ENCODE measurements around the gene DNAI4.
A peak's percentile ranks its signal among the peaks of the same experiment; 100 is the strongest.
"Not testable (repeated sequence)": the region's sequence is repeated elsewhere in the genome, so short reads cannot be mapped to it uniquely, and the experiment has no call there.

DNAI4 gene

GRCh38 chr1:66920543-66920942 is 4.1 kb downstream of the DNAI4 start:
- no peaks in the 10 kb centered on the region for H3K27me3 ChIP-seq
- H3K4me3 ChIP-seq (ENCODE audit: low read depth, low read length) = no peak overlapping the region
- peak; percentile 12 for DNase-seq
- H3K9me3 ChIP-seq = no peaks in the 10 kb centered on the region
- no peaks in the 10 kb centered on the region for H3K36me3 ChIP-seq
- no peak for TF ChIP-seq CTCF (IDR thresholded peaks at IDR 0.05; ENCODE audit: low read depth, low read length)
- H3K4me1 ChIP-seq = 0 out of 2 replicates have a peak, but pooled peaks cover 3% of the 10 kb centered on the region

GRCh38 chr1:66919828-66920227 is 4.8 kb downstream of the DNAI4 start:
- H3K9me3 ChIP-seq = no peaks in the 10 kb centered on the region
- H3K36me3 ChIP-seq = no peaks in the 10 kb centered on the region
- H3K4me3 ChIP-seq (ENCODE audit: low read depth, low read length) = no peak overlapping the region
- no peak for TF ChIP-seq CTCF (IDR thresholded peaks at IDR 0.05; ENCODE audit: low read depth, low read length)
- DNase-seq = no peak
- 0 out of 2 replicates have a peak, but pooled peaks cover 3% of the 10 kb centered on the region for H3K4me1 ChIP-seq
- no peaks in the 10 kb centered on the region for H3K27me3 ChIP-seq

- H3K4me3 ChIP-seq (ENCODE audit: low read depth, low read length) = no peak overlapping the region
- H3K36me3 ChIP-seq = no peaks in the 10 kb centered on the region
- DNase-seq = no peak
- 0 out of 2 replicates have a peak, but pooled peaks cover 3% of the 10 kb centered on the region for H3K4me1 ChIP-seq
- no peak for TF ChIP-seq CTCF (IDR thresholded peaks at IDR 0.05; ENCODE audit: low read depth, low read length)
- no peaks in the 10 kb centered on the region for H3K27me3 ChIP-seq
- H3K9me3 ChIP-seq = no peaks in the 10 kb centered on the region
Measured at GRCh38 chr1:66919063-66919462, 5.6 kb downstream of the DNAI4 start.

GRCh38 chr1:66917476-66917875 is 7.2 kb downstream of the DNAI4 start:
- 0 out of 2 replicates have a peak, but pooled peaks cover 3% of the 10 kb centered on the region for H3K4me1 ChIP-seq
- no peak for TF ChIP-seq CTCF (IDR thresholded peaks at IDR 0.05; ENCODE audit: low read depth, low read length)
- H3K36me3 ChIP-seq = no peaks in the 10 kb centered on the region
- no peak overlapping the region for H3K4me3 ChIP-seq (ENCODE audit: low read depth, low read length)
- DNase-seq = no peak
- no peaks in the 10 kb centered on the region for H3K27me3 ChIP-seq
- H3K9me3 ChIP-seq = no peaks in the 10 kb centered on the region

- DNase-seq = no peak
- no peak overlapping the region for H3K4me3 ChIP-seq (ENCODE audit: low read depth, low read length)
- no peaks in the 10 kb centered on the region for H3K36me3 ChIP-seq
- no peaks in the 10 kb centered on the region for H3K27me3 ChIP-seq
- no peak for TF ChIP-seq CTCF (IDR thresholded peaks at IDR 0.05; ENCODE audit: low read depth, low read length)
- no peaks in the 10 kb centered on the region for H3K9me3 ChIP-seq
- H3K4me1 ChIP-seq = 0 out of 2 replicates have a peak, but pooled peaks cover 3% of the 10 kb centered on the region
Measured at GRCh38 chr1:66916320-66916719, 8.3 kb downstream of the DNAI4 start.

- not testable (repeated sequence) for H3K9me3 ChIP-seq; H3K4me3 ChIP-seq (ENCODE audit: low read depth, low read length); H3K4me1 ChIP-seq; H3K36me3 ChIP-seq; H3K27me3 ChIP-seq; DNase-seq
Measured at GRCh38 chr1:66915203-66915602, 9.5 kb downstream of the DNAI4 start.

- no peak for DNase-seq
- Histone ChIP-seq H3K4me1 (no peaks in the 10 kb centered on the region), H3K4me3 (ENCODE audit: low read depth, low read length) (no peak overlapping the region), H3K27me3 (no peaks in the 10 kb centered on the region), H3K36me3 (no peaks in the 10 kb centered on the region), H3K9me3 (no peaks in the 10 kb centered on the region)
- TF ChIP-seq CTCF (IDR thresholded peaks at IDR 0.05; ENCODE audit: low read depth, low read length) = no peak
Measured at GRCh38 chr1:66893712-66894111, 30.9 kb downstream of the DNAI4 start.

All from BE2C (cell line).